HG03039 (cell line): ENCODE data around the gene MYO1A.
"Not testable (repeated sequence)": the region's sequence is repeated elsewhere in the genome, so short reads cannot be mapped to it uniquely, and the experiment has no call there.

ENCODE experiments used
- ATAC-seq: cut with Tn5 transposase; IDR thresholded peaks from one replicate; pipeline ENCODE4 v1.9.1; 2021; ENCODE audit warnings: mild to moderate bottlenecking, moderate library complexity; ENCODE audit not compliant: unreplicated experiment

The MYO1A gene

GRCh38 chr12:57048423-57049118, 1.4 kb downstream of the MYO1A start:
- ATAC-seq, result no peak

GRCh38 chr12:57047981-57048380, 1.9 kb downstream of the MYO1A start:
- no peak for ATAC-seq

GRCh38 chr12:57046947-57047890, 2.7 kb downstream of the MYO1A start:
- no peak for ATAC-seq

- no peak for ATAC-seq
Observed at GRCh38 chr12:57046086-57046791, 3.7 kb downstream of the MYO1A start.

GRCh38 chr12:57044889-57045288, 5.0 kb downstream of the MYO1A start:
- ATAC-seq, result no peak

DNA sequence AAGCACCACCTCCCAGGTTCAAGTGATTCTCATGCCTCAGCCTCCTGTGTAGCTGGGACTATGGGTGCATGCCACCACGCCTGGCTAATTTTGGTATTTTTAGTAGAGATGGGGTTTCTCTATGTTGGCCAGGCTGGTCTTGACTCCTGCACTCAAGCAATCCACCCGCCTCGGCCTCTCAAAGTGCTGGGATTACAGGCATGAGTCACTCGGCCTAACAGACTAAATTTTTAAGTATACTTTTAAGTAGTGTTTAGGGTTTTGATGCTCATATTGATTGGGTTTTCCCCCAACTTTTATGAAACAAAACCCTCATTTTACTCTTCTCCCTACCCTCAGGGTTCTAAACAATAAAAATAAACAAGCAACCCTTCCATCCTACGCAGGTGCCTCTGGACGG, 5.5 kb downstream of the MYO1A start:
- ATAC-seq, result no peak

- ATAC-seq, result no peak
Observed at GRCh38 chr12:57042695-57043094, 7.2 kb downstream of the MYO1A start.

- ATAC-seq, result no peak
Observed at GRCh38 chr12:57040750-57041149, 9.2 kb downstream of the MYO1A start.

DNA sequence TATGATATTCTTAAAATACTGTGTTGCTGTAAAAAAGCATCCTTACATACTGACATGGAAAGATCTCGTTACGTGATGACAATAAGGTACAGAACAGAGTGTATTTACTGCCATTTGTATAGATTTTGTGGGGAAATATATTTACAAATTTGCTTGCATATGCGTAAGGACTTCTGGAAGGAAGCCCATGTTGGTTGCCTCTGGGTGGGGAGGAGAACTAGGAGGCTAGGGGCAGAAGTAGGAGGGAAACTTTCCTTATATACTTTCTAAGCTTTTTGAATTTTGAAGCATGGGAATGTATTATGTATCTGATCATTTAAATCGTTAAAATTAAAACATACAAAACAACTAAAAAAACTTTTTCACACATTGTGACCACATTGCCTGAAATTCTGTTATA, 9.7 kb downstream of the MYO1A start:
- no peak for ATAC-seq

- ATAC-seq, result no peak
Observed at GRCh38 chr12:57039016-57039798, 10.7 kb downstream of the MYO1A start.

GRCh38 chr12:57037264-57037663, 12.7 kb downstream of the MYO1A start:
- no peak for ATAC-seq

GRCh38 chr12:57033431-57033830, 16.5 kb downstream of the MYO1A start:
- ATAC-seq, result no peak

- ATAC-seq, result no peak
Observed at GRCh38 chr12:57031789-57032188, 18.1 kb downstream of the MYO1A start.

- ATAC-seq, result no peak
Observed at GRCh38 chr12:57031138-57031725, 18.7 kb downstream of the MYO1A start.

DNA sequence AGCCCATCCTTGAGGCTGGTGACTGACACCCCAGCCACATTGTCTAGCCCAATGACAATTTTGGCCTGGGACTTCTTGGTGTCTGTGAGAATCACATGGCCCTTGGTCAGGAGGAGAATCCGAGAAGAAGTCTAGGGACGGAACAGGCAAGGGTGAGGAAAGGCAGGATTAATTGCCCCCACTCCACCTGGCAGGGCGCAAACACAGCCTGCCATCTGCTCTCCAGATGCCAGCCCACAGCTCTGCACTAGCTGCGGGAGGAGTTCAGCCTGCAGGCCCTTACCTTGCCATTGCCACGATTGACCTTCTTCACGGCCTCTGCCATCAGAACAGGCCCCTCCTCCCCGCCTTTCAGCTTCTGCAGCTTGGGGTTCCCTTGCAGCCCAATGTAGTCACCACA, 20.5 kb downstream of the MYO1A start:
- no peak for ATAC-seq

GRCh38 chr12:57027805-57028153, 22.1 kb downstream of the MYO1A start:
- ATAC-seq, result no peak

DNA sequence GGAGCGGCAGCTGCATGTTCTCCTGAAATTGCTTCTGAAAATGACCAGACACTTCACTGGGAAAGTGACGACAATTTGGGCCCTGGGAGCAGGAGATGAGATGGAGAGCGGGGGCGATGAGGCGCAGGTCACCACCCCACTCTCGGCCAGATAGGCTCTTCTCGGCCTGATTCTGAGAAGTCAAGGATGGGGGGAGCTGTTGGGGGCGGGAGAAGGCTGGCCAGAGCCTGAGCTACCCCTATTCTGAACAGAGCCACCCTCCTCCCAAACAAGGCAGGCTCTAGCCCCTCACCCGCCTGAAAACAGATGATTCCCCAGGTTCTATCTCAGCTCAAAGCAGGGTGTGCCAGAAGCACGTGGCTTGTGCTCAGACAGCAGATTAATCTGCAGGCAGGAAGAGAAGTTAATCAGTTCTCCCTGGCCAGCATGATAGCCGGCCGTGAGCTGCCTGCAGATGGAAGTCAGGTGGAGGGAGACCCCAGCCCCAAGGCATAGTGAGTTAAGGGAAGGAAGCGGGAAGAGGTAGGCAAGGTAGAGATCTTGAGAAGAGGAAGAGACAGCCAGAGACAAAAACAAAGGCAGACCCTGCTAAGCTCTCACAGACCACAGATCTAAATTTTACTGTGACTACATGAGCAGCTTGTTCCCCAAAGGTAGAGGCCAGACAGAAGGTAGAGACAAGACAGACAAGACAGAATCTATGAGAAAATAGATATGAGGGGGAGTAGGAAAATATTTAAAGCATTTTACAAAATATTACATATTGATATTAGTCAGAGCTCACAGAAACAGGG, 22.7 kb downstream of the MYO1A start:
- no peak for ATAC-seq

- ATAC-seq, result no peak
Observed at GRCh38 chr12:57025196-57025595, 24.7 kb downstream of the MYO1A start.

GRCh38 chr12:57022324-57022723, 27.6 kb downstream of the MYO1A start:
- ATAC-seq, result not testable (repeated sequence)
